OCI-LY3 (cell line): ENCODE measurements around the gene GLRA1.

ENCODE experiments used
- EZH2phosphoT487 ChIP-seq: fragments of 200-600 bp; shearing (Covaris generic); IDR thresholded peaks from 2 replicates; pipeline ENCODE4 v1.6.1; 2018; ENCODE audit warnings: antibody characterized with exemption, mixed run types, low read depth
- TF ChIP-seq, protein P1 (sequence below): fragments of 200-600, 300-600 bp; sonication (generic); IDR thresholded peaks from 2 replicates; pipeline ENCODE4 v1.5.1; 2014; ENCODE audit warnings: antibody characterized with exemption, low read length, low read depth

DNA sequence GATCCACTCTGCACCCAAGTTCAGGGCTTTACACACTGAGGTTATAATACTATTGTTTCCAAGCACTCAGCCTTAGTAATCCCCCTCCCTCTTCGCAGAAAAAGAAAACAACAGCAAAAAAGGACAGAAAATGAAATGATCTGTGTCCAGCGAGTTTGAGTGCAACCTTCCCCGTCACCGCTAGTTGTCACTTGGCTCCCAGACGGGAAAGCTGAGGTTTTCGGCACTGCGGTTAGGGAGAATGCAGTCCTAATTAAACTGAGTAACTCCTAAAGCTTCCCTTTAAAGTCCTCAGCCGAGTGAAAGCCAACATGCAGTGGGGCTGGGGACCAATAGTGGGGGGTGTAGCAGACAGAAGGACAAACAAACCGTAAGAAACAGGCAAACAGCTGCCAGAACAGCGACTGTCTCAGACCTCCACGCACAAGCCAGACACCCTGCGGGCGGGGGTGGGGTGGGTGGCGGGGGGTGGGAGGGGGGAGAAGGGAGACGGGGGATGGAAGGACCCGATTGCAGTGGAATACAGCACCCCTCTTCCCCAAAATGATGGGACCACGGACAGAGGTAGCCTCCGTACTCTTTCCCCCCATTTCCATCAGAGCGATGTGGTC, 680 bp downstream of the GLRA1 start:
- TF ChIP-seq, protein P1, sequence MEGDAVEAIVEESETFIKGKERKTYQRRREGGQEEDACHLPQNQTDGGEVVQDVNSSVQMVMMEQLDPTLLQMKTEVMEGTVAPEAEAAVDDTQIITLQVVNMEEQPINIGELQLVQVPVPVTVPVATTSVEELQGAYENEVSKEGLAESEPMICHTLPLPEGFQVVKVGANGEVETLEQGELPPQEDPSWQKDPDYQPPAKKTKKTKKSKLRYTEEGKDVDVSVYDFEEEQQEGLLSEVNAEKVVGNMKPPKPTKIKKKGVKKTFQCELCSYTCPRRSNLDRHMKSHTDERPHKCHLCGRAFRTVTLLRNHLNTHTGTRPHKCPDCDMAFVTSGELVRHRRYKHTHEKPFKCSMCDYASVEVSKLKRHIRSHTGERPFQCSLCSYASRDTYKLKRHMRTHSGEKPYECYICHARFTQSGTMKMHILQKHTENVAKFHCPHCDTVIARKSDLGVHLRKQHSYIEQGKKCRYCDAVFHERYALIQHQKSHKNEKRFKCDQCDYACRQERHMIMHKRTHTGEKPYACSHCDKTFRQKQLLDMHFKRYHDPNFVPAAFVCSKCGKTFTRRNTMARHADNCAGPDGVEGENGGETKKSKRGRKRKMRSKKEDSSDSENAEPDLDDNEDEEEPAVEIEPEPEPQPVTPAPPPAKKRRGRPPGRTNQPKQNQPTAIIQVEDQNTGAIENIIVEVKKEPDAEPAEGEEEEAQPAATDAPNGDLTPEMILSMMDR, result no peak
- TF ChIP-seq EZH2phosphoT487, result no peak
